AG04449 (cell line): ENCODE data around the gene EDEM3.
"Not testable (repeated sequence)": the region's sequence is repeated elsewhere in the genome, so short reads cannot be mapped to it uniquely, and the experiment has no call there.

ENCODE experiments used
- CTCF ChIA-PET: fragments of 350-600 bp; formaldehyde crosslinking; extraction: SDS; loops from one replicate; lab custom pipeline; 2021; ENCODE audit warnings: antibody characterized with exemption; lab: Yijun Ruan, JAX
- POLR2A ChIA-PET: fragments of 400-600, 350-600 bp; formaldehyde crosslinking; extraction: SDS; loops from one replicate; lab custom pipeline; 2020; ENCODE audit warnings: antibody characterized with exemption, inconsistent platforms; lab: Yijun Ruan, JAX
- DNase-seq: peaks from one replicate; pipeline ENCODE4 v3.0.0-alpha.2; 2010; ENCODE audit warnings: low read depth, low spot score
- H3K4me3 ChIP-seq: 2 replicates; pipeline ENCODE4 v1.5.1; 2011; ENCODE audit warnings: low read depth, mild to moderate bottlenecking, control low read depth, low read length
- CTCF ChIP-seq: IDR thresholded peaks from one replicate; pipeline ENCODE4 v1.5.1; 2011; ENCODE audit warnings: mild to moderate bottlenecking, moderate library complexity, low read length, control low read depth, inconsistent platforms; ENCODE audit not compliant: insufficient read depth; ENCODE audit errors: missing control alignments

The EDEM3 gene

GRCh38 chr1:184788970-184789369, 34.3 kb upstream of the EDEM3 start:
- no peak for DNase-seq
- no peak for TF ChIP-seq CTCF
- POLR2A ChIA-PET: no interaction called here
- no peak overlapping the region for H3K4me3 ChIP-seq
- CTCF ChIA-PET: interaction anchor here (1.8 kb wide), 1 partner anchor 8 kb away, joined by 4 read pairs; no protein-coding TSS in a partner anchor

- TF ChIP-seq CTCF: no peak
- ChIA-PET CTCF (interaction anchor here (0.9 kb wide), 1 partner anchor 20 kb away, joined by 3 read pairs; no protein-coding TSS in a partner anchor), POLR2A (no interaction called here)
- DNase-seq: no peak
- no peak overlapping the region for H3K4me3 ChIP-seq
These were observed 30.9 kb upstream of the EDEM3 start for GRCh38 chr1:184785529-184785928.

- POLR2A ChIA-PET, H3K4me3 ChIP-seq, DNase-seq, CTCF ChIA-PET: not testable (repeated sequence)
These were observed 29.1 kb upstream of the EDEM3 start for GRCh38 chr1:184783723-184784122.

- no peak for TF ChIP-seq CTCF
- no peak for DNase-seq
- H3K4me3 ChIP-seq: no peak overlapping the region
- ChIA-PET CTCF (interaction anchor here (1.2 kb wide), 1 partner anchor 11 kb away, joined by 3 read pairs; no protein-coding TSS in a partner anchor), POLR2A (no interaction called here)
These were observed 27.3 kb upstream of the EDEM3 start for GRCh38 chr1:184781941-184782340.

- no peak for DNase-seq
- no peak overlapping the region for H3K4me3 ChIP-seq
- TF ChIP-seq CTCF: no peak
- ChIA-PET CTCF (interaction anchor here (1.0 kb wide), 1 partner anchor 207 kb away, joined by 3 read pairs; no protein-coding TSS in a partner anchor), POLR2A (no interaction called here)
These were observed 21.2 kb upstream of the EDEM3 start for GRCh38 chr1:184775885-184776284.

- ChIA-PET CTCF (interaction anchor here (1.0 kb wide), 1 partner anchor 207 kb away, joined by 3 read pairs; no protein-coding TSS in a partner anchor), POLR2A (no interaction called here)
- H3K4me3 ChIP-seq: no peak overlapping the region
- no peak for TF ChIP-seq CTCF
- DNase-seq: no peak
These were observed 20.7 kb upstream of the EDEM3 start for GRCh38 chr1:184775329-184775728.

- CTCF ChIA-PET: no interaction called here
- TF ChIP-seq CTCF: no peak
- POLR2A ChIA-PET: no interaction called here
- no peak overlapping the region for H3K4me3 ChIP-seq
- no peak for DNase-seq
These were observed 19.2 kb upstream of the EDEM3 start for GRCh38 chr1:184773762-184774320.
